Ovary (tissue), 3 donors: ENCODE results near the gene GRIK5.

Experiments
- CTCF ChIP-seq, 3 donors: fragments of 450-650 bp in 2 of 3; fragments of 200-600 bp in 1 of 3; IDR thresholded peaks; one replicate each; pipeline versions ENCODE4 v1.5.1 to v1.8.0; 2016 to 2022; ENCODE audit warnings: antibody characterized with exemption in 3 of 3, mild to moderate bottlenecking in 1 of 3
- EP300 ChIP-seq: sonication (generic); formaldehyde crosslinking; IDR thresholded peaks from one replicate; pipeline ENCODE4 v1.6.1; 2017; ENCODE audit warnings: antibody characterized with exemption
- donor health status: DM: no; HTN: no; CAD: no.

DNA sequence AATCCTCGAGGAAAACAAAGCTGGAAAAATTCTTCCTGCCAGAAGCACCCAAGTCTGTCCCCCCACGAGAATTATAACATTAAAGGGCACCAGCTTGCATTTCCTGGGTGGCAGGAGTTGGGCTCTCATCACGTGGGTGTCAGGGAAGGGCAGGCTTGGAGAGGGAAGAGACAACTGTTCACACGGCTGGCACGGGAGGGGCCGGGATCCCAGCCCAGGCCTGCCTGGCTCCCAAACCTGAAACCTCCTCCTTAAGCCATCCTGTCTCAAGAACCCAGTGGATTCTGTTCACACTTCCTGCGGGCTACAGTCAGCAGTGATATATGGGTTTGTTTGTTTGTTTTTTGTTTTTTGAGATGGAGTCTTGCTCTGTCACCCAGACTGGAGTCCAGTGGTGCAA, 12.2 kb downstream of the GRIK5 start:
- TF ChIP-seq CTCF (IDR thresholded peaks at IDR 0.05), result no peak
- no peak for TF ChIP-seq EP300
